SU-DHL-6 (cell line): ENCODE data around the gene FOXG1.

ENCODE experiments used
- EZH2phosphoT487 ChIP-seq: fragments of 200-600 bp; sonication (generic), shearing (Covaris generic); conservative IDR thresholded peaks from 2 replicates; pipeline ENCODE4 v1.6.1; 2018; ENCODE audit warnings: mild to moderate bottlenecking, antibody characterized with exemption, low read length, moderate library complexity, mixed read lengths
- TF ChIP-seq, protein P1 (sequence below): fragments of 200-600 bp; sonication (generic); IDR thresholded peaks from one replicate; pipeline ENCODE4 v1.5.1; 2017; ENCODE audit warnings: antibody characterized with exemption, mild to moderate bottlenecking, low read length, moderate library complexity; ENCODE audit not compliant: insufficient read depth, poor library complexity, severe bottlenecking

DNA sequence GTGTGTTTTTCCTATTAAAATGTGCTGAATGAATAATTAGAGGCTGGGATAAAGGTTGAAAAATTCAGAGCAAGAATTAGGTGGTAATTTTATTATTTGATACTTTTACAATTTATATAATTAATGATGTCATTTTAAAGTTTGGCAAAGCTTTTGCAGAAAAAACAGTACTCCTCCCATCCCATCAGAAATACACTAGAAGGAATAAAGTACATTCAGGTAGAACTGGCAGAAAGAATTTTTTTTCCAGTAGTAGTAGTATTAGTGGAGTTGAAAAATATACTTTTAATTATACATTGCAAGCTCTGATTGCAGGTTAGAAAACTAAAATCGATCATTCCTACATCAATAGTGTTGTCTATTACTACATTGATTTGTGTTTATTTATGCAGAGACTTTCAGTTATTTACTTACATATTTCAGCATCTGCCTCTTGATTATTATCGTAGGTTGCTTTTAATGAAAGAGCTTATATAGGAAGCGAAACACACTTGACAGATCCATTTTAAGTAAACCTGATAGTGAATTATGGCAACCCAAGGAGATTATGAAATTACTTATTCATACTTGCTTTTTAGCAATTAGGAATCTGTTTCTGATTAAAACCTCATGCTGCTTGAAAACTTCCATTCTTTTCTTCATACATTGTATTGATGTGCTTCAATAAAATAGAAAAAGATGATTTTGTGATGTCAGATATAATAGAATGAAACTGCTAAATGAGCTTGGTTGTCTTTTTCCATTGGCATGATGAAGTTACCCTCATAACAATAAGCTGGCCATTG lies 10.1 kb downstream of the FOXG1 start:
- TF ChIP-seq, protein P1, sequence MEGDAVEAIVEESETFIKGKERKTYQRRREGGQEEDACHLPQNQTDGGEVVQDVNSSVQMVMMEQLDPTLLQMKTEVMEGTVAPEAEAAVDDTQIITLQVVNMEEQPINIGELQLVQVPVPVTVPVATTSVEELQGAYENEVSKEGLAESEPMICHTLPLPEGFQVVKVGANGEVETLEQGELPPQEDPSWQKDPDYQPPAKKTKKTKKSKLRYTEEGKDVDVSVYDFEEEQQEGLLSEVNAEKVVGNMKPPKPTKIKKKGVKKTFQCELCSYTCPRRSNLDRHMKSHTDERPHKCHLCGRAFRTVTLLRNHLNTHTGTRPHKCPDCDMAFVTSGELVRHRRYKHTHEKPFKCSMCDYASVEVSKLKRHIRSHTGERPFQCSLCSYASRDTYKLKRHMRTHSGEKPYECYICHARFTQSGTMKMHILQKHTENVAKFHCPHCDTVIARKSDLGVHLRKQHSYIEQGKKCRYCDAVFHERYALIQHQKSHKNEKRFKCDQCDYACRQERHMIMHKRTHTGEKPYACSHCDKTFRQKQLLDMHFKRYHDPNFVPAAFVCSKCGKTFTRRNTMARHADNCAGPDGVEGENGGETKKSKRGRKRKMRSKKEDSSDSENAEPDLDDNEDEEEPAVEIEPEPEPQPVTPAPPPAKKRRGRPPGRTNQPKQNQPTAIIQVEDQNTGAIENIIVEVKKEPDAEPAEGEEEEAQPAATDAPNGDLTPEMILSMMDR = no peak
- TF ChIP-seq EZH2phosphoT487 = no peak
